HepG2 (cell line): ENCODE measurements around the gene TUBB2B. TPM values are rescaled to one million over a fixed set of nuclear protein-coding genes. Genes with fewer than 3 reads are reported as not detected.

Experiments used
- AGO1 ChIP-seq: fragments of 200-400 bp; formaldehyde crosslinking; IDR thresholded peaks from 2 replicates; pipeline ENCODE4 v1.6.1; 2017; ENCODE audit warnings: mild to moderate bottlenecking, low read depth, low read length, moderate library complexity; ENCODE audit not compliant: poor library complexity, severe bottlenecking
- BORCS8-MEF2B ChIP-seq: sonication (generic); formaldehyde crosslinking; IDR thresholded peaks from 2 replicates; pipeline ENCODE4 v1.8.0; 2022; ENCODE audit warnings: mild to moderate bottlenecking, missing genetic modification reagents
- ELF4 ChIP-seq: sonication (generic); formaldehyde crosslinking; IDR thresholded peaks from 2 replicates; pipeline ENCODE4 v1.5.0; 2020; ENCODE audit warnings: missing genetic modification reagents, mild to moderate bottlenecking, moderate library complexity, borderline replicate concordance
- MNT ChIP-seq: fragments of 450-650 bp; IDR thresholded peaks from 2 replicates; pipeline ENCODE4 v1.6.1; 2016
- MTF1 ChIP-seq: sonication (generic); formaldehyde crosslinking; IDR thresholded peaks from 2 replicates; pipeline ENCODE4 v1.5.0; 2020; ENCODE audit warnings: missing genetic modification reagents
- POLR2AphosphoS5 ChIP-seq: IDR thresholded peaks from 2 replicates; pipeline ENCODE4 v1.6.1; 2012; ENCODE audit warnings: low read depth, low read length
- SAFB2 ChIP-seq: sonication (generic); formaldehyde crosslinking; IDR thresholded peaks from 2 replicates; pipeline ENCODE4 v1.5.1; 2020; ENCODE audit warnings: missing genetic modification reagents, low read depth, mild to moderate bottlenecking, borderline replicate concordance
- SNAPC4 ChIP-seq: sonication (generic); formaldehyde crosslinking; IDR thresholded peaks from 2 replicates; pipeline ENCODE4 v1.4.0; 2020; ENCODE audit warnings: mild to moderate bottlenecking, missing genetic modification reagents
- ZBTB20 ChIP-seq: sonication (generic); formaldehyde crosslinking; IDR thresholded peaks from 2 replicates; pipeline ENCODE4 v1.8.1; 2023; ENCODE audit warnings: missing genetic modification reagents, low read depth, mild to moderate bottlenecking, borderline replicate concordance
- ZFP36L2 ChIP-seq: sonication (generic); formaldehyde crosslinking; IDR thresholded peaks from 2 replicates; pipeline ENCODE4 v1.4.0; 2020; ENCODE audit warnings: missing genetic modification reagents
- ZNF546 ChIP-seq: sonication (generic); formaldehyde crosslinking; conservative IDR thresholded peaks from 2 replicates; pipeline ENCODE4 v1.8.1; 2023; ENCODE audit warnings: mild to moderate bottlenecking, missing genetic modification reagents
- ZNF605 ChIP-seq: sonication (generic); formaldehyde crosslinking; IDR thresholded peaks from 2 replicates; pipeline ENCODE4 v1.8.0; 2022; ENCODE audit warnings: mild to moderate bottlenecking, missing genetic modification reagents
- ZNF776 ChIP-seq: sonication (generic); formaldehyde crosslinking; IDR thresholded peaks from 2 replicates; pipeline ENCODE4 v1.4.0; 2020; ENCODE audit warnings: mild to moderate bottlenecking, missing genetic modification reagents
- polyA plus RNA-seq, 8 experiments: library from polyadenylated mRNA; depleted of rRNA in 3 of 8; stranded (reverse) in 7 of 8; unstranded in 1 of 8; fragments of >200 nt; fragmentation: Illumina TruSeq in 4 of 8; extraction: Trizol in 4 of 8; gene quantifications; 2 replicates each; pipeline versions ENCODE4 v1.2.1 to v1.2.3, GENCODE V29; 2011 to 2016; ENCODE audit warnings: low read depth in 4 of 8, missing spikeins in 1 of 8, mixed read lengths in 1 of 8; ENCODE audit not compliant: insufficient read depth in 1 of 8
- total RNA-seq, 5 experiments: library from RNA; depleted of rRNA; stranded (reverse); fragments of >200 nt; fragmentation: Illumina TruSeq; extraction: Trizol; gene quantifications; 2 replicates each; pipeline ENCODE4 v1.2.3, GENCODE V29; 2016; ENCODE audit warnings: low read depth in 1 of 5
- TF ChIP-seq, protein P1 (sequence below): sonication (generic); formaldehyde crosslinking; IDR thresholded peaks from 2 replicates; pipeline ENCODE4 v1.4.0; 2020; ENCODE audit warnings: missing genetic modification reagents
- TF ChIP-seq, protein P2 (sequence below): sonication (generic); formaldehyde crosslinking; IDR thresholded peaks from 2 replicates; pipeline ENCODE4 v1.5.1; 2020; ENCODE audit warnings: missing genetic modification reagents, mild to moderate bottlenecking, borderline replicate concordance
- TF ChIP-seq, protein P3 (sequence below): sonication (generic); formaldehyde crosslinking; IDR thresholded peaks from 2 replicates; pipeline ENCODE4 v1.4.0; 2020; ENCODE audit warnings: missing genetic modification reagents, borderline replicate concordance

Gene TUBB2B
- total and polyA plus RNA-seq, 2 of the 13 experiments (the other 11 are each of a cell fraction or from before 2014, with no cell fraction given), result 10.3 to 23.6 TPM

DNA sequence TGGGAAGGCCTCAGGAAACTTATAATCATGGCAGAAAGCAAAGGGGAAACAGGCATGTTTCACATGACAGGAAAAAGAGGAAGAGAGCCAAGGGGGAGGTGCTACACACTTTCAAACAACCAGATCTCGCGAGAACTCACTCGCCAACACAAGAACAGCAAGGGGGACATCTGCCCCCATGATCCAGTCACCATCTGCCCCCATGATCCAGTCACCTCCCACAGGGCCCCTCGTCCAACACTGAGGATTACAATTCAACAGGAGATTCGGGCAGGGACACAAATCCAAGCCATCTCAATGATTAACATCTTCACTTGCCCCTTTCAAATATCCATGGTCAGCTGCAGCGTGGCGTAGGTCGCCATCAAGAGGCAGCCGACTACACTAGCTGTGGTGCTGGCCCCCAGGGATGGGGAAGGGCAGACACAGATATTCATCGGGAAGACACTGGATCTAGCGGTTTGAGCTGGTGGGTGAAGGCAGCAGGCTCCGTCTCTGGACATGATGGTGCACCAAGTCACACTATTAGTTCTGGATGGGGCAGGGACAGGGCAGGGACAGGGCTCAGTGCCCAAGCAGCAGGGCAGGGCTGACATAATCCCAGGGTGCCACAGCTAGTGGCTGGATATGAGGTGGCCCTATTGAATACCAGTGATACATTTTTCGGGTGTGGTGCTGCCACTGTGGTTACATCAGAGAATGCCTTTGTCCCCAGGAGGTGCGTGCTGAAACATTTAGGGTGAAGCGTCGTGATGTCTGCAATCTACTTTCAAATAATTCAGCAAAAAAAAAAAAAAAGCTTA is 31.6 kb downstream of the TUBB2B start (continued):
- TF ChIP-seq MTF1 (CRISPR knock-in tag) (no peak), SNAPC4 (CRISPR knock-in tag) (no peak), AGO1 (no peak), MNT (no peak; the same call in 1 of the 2 replicates), ZNF776 (CRISPR knock-in tag) (peak; percentile 59; the same call in 1 of the 2 replicates), BORCS8-MEF2B (CRISPR knock-in tag) (peak; percentile 68), ZNF546 (CRISPR knock-in tag) (no peak), ZNF605 (peak; percentile 92; the same call in 1 of the 2 replicates), ZBTB20 (CRISPR knock-in tag) (peak; percentile 62; the same call in 1 of the 2 replicates), SAFB2 (CRISPR knock-in tag) (no peak), ELF4 (CRISPR knock-in tag) (no peak), POLR2AphosphoS5 (peak; percentile 85; the same call in 1 of the 2 replicates), ZFP36L2 (CRISPR knock-in tag) (no peak)
- TF ChIP-seq, protein P1, sequence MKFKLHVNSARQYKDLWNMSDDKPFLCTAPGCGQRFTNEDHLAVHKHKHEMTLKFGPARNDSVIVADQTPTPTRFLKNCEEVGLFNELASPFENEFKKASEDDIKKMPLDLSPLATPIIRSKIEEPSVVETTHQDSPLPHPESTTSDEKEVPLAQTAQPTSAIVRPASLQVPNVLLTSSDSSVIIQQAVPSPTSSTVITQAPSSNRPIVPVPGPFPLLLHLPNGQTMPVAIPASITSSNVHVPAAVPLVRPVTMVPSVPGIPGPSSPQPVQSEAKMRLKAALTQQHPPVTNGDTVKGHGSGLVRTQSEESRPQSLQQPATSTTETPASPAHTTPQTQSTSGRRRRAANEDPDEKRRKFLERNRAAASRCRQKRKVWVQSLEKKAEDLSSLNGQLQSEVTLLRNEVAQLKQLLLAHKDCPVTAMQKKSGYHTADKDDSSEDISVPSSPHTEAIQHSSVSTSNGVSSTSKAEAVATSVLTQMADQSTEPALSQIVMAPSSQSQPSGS (CRISPR knock-in tag), result 0 out of 2 replicates have a peak, but pooled peaks have one; percentile 14
- TF ChIP-seq, protein P2, sequence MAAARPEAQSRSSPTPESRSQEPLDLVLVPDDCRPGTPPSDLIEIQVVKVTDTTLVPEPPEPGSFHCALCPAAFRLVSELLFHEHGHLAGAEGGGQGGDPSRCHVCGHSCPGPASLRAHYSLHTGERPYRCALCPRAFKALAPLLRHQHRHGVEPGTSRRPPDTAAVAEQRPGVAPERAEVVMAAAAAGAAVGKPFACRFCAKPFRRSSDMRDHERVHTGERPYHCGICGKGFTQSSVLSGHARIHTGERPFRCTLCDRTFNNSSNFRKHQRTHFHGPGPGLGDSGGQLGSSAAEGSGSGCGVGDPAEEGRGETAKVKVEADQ, result peak; percentile 84
- TF ChIP-seq, protein P3, sequence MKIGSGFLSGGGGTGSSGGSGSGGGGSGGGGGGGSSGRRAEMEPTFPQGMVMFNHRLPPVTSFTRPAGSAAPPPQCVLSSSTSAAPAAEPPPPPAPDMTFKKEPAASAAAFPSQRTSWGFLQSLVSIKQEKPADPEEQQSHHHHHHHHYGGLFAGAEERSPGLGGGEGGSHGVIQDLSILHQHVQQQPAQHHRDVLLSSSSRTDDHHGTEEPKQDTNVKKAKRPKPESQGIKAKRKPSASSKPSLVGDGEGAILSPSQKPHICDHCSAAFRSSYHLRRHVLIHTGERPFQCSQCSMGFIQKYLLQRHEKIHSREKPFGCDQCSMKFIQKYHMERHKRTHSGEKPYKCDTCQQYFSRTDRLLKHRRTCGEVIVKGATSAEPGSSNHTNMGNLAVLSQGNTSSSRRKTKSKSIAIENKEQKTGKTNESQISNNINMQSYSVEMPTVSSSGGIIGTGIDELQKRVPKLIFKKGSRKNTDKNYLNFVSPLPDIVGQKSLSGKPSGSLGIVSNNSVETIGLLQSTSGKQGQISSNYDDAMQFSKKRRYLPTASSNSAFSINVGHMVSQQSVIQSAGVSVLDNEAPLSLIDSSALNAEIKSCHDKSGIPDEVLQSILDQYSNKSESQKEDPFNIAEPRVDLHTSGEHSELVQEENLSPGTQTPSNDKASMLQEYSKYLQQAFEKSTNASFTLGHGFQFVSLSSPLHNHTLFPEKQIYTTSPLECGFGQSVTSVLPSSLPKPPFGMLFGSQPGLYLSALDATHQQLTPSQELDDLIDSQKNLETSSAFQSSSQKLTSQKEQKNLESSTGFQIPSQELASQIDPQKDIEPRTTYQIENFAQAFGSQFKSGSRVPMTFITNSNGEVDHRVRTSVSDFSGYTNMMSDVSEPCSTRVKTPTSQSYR (CRISPR knock-in tag), result peak; percentile 61; the same call in 1 of the 2 replicates
